DMS114 treated with DMSO at 0.1 percent for 48 hours (cell line): ENCODE data around the gene GCK.

Experiments used
- DNase-seq: peaks from one replicate; lab custom pipeline; 2025; ENCODE audit not compliant: unreplicated experiment; lab: John Stamatoyannopoulos, UW

The GCK gene

GRCh38 chr7:44094883-44095592 is 94.2 kb downstream of the GCK start:
- DNase-seq = no peak

GRCh38 chr7:44094365-44094764 is 94.9 kb downstream of the GCK start:
- no peak for DNase-seq
